Stimulated activated CD4-positive, alpha-beta T cell treated with anti-CD3 and anti-CD28 coated beads, Interleukin-1b, Interleukin-23, amount 100 ng/mL, for 24 hours (primary cell): ENCODE data around the gene MAT2B.

ENCODE experiments used
- DNase-seq, 4 experiments: peaks; one replicate each; pipeline ENCODE4 v3.0.0-alpha.2; 2020; ENCODE audit warnings: low read depth in 4 of 4, low spot score in 1 of 4

The MAT2B gene

DNA sequence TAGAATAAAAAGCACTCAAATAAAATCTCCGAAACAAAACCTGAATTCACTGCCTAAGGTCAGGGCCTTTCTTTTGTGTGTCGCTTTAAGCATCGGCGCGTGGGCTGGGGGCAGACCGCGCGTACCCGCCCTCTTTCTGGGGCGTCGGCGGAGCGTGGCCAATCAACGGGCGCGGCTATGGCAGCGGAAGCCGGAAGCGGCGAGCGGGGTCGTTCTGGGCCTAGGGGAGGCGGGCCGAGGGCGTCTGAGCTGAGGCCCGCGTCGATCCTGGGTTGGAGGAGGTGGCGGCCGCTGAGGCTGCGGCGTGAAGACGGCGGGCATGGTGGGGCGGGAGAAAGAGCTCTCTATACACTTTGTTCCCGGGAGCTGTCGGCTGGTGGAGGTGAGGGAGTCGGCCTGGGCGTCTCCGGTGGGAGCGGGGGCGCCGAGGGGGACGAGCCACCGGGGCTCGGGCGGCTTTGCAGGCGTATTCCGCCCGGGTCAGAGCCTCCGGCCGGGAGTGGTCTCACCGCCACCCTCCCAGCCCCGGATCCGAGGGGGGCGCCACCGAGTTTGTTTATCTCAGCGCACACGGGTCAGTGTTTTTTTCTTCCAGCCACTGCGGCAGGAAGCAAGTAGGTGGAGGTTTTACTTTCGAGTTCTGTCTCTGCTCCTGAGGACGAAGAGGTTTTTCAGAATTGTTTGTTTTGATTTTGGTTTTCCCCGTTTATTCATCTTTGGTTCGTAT is at the start of gene MAT2B:
Gene MAT2B (plus strand): TSS at position 252 of the 727 bp plus-strand sequence. CDS start 68 bp downstream, at position 320.
- peak; percentile 83 to 90 (median 88) for DNase-seq

DNA sequence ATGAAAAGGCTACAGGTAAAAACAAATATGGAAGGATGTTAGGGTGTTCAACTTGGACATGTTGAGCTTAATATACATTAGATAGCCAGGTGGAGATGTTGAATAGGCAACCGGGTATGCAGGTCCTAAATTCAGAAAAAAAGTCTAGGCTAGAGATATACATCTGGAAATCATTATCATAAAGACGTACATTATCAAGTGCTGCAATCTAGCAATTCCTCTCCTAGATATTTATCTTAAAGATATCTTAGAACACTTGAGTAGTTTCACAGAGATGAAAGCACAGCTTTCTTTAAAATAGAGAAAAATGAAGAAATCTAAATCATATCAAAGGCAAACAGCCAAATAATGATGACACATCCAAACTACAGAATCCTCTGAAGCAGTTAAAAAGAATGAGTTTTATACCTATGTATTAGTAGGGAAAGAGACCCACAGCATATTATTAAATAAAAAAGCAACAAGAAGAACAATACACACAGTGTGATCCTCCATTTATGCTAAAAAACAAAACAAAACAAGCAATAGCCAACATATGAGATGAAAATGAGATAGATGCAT is 49.3 kb upstream of the MAT2B start:
- DNase-seq: no peak

- no peak for DNase-seq
Observed at GRCh38 chr5:163456840-163457239, 48.6 kb upstream of the MAT2B start.

GRCh38 chr5:163458778-163459385 is 46.5 kb upstream of the MAT2B start:
- DNase-seq: no peak

DNA sequence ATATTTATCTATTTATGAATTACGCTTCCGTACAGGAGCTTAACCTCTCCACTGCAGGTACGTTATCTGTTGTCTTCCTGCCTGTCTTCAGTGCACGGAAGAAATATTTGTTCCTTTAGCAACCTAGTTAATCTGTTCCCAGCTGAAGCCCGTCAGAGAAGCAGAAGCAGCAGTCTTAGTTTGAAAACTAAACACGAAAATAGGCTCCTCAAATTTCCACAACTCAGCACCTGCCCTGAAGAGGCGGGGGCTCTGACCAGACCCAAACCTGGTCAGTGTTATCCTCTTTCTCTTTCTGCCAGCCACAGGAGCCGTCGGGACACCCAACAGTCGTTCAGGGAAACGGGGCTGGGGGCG is 46.0 kb upstream of the MAT2B start:
- no peak for DNase-seq

- peak; percentile 86 to 96 (median 90) for DNase-seq
Observed at GRCh38 chr5:163459819-163460561, 45.4 kb upstream of the MAT2B start, which contains the start of gene NUDCD2. NUDCD2 (minus strand) TSS chr5:163460102; CDS start chr5:163460050, 52 bp downstream.

- no peak for DNase-seq
Observed at GRCh38 chr5:163460562-163461171, 44.8 kb upstream of the MAT2B start, which contains the start of gene HMMR. HMMR (plus strand) TSS chr5:163460632; CDS start chr5:163460693, 61 bp downstream.

DNA sequence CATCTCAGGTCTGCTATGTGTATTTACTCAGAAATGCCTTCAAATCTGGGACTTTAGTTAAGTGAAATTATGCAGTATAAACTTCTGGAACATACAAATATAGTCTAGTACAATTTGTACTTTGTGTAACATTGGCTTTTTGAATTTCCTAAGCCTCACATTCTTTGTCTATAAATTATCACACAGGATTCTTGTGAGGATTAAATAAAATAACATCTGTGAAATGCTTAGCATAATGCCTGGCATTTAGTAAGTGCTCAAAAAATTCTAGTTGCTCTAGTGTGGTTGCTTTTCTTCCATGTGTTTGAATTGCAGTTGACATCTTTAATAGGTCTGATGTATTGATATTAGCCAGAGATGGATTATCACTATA is 42.4 kb upstream of the MAT2B start:
- no peak for DNase-seq

GRCh38 chr5:163467682-163468081 is 37.7 kb upstream of the MAT2B start:
- no peak for DNase-seq

GRCh38 chr5:163473635-163474243 is 31.7 kb upstream of the MAT2B start:
- no peak for DNase-seq

DNA sequence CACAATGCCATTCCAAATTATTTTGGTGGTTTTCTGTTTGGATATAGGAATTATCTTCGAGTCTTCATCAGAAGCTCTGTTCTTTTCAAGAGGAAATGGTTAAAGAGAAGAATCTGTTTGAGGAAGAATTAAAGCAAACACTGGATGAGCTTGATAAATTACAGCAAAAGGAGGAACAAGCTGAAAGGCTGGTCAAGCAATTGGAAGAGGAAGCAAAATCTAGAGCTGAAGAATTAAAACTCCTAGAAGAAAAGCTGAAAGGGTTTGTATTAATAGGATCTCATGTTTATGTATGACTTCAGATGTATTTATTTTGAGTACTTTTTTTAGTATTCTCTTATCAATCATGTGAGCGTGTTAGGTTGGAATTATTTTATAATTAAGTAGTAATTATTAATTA is 30.0 kb upstream of the MAT2B start:
- DNase-seq: no peak

DNA sequence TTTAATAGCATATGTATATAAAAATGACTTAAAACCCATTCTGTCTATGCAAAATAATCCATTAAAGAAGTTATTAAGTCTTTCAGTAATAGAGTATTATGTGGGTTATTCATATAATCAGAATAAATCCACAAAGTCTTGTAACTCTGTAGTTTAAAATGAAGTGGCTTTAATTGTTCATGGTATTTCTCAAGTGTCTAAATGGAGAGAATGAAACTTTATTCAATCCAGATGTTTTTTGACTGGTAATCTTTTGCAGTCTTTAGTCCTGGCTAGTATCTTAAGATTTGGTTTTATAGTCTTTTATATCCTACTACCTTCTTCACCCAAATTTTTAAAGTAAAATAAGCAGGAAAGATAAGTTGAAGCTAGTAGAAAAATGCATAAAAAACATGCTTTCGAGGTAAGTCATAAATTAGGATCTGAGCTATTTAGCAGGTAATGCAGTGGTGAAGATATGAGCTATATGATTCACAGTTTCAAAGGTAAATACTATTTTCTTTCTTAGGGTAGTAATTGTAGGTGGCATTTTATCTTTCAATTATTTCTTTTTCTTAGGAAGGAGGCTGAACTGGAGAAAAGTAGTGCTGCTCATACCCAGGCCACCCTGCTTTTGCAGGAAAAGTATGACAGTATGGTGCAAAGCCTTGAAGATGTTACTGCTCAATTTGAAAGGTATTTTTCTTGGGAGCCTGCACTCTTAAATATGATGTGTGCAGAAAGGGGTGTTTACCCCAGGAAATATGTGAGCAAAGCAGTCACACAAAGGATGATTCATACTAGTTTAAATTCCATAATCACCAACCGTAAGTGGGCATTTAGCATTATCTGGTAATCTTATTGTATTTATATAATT is 27.1 kb upstream of the MAT2B start:
- DNase-seq: no peak

- DNase-seq: no peak
Observed at GRCh38 chr5:163478982-163479271, 26.5 kb upstream of the MAT2B start.

- no peak for DNase-seq
Observed at GRCh38 chr5:163489055-163489744, 16.2 kb upstream of the MAT2B start.

GRCh38 chr5:163489745-163490075 is 15.7 kb upstream of the MAT2B start:
- no peak for DNase-seq

GRCh38 chr5:163496286-163496685 is 9.1 kb upstream of the MAT2B start:
- DNase-seq: no peak

- no peak for DNase-seq
Observed at GRCh38 chr5:163497315-163497714, 8.1 kb upstream of the MAT2B start.

DNA sequence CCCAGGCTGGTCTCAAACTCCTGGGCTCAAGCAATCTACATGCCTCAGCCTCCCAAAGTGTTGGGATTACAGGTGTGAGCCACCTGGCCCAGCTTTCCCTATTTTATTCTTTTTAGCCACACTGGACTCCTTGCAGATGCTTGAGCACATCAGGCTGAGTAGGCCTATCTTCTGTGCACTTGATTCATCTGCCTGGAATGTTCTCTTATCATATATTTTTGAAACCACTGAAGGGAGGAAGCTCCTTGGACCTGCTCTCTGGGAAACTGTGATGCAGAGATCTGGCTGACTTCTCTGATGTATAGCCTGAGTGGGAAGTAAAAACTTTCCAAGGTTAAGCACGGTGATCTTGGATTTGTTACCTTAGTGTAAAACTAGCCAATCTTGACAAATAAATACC is 6.5 kb upstream of the MAT2B start:
- no peak for DNase-seq

DNA sequence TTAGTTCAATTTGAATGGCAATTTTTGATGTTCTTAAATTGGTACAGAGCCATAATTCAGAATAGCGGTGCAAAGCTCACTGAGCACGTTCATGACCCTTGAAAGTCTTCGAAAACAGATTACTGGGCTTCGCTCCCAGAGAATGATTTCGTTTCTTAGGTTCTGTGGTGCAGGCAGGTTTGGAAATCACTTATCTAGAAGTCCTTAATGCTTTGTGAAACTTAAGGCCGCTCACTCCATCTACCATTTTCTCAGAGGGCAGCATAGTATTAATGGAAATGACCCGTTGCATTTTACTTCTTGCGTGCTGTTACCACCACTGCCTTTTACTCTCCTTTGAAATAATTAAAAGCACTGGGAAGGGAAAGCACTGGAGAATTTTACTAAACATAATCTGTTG is 2.9 kb upstream of the MAT2B start:
- no peak for DNase-seq
